Gastrocnemius medialis (tissue), 4 donors: ENCODE results near the gene BRI3BP. TPM values are rescaled to one million over a fixed set of nuclear protein-coding genes. Genes with fewer than 3 reads are reported as not detected.
"Not testable (repeated sequence)": the region's sequence is repeated elsewhere in the genome, so short reads cannot be mapped to it uniquely, and the experiment has no call there.

ENCODE experiments used
- ATAC-seq, 2 donors: fragments of 150-250 bp; one replicate each; pipeline ENCODE4 v1.9.1; 2016
- DNase-seq, 2 donors: peaks; one replicate each; pipeline ENCODE4 v3.0.0-alpha.2; 2019
- H3K27ac ChIP-seq, 4 donors: fragments of 200-600 bp; sonication (generic); 1 replicate in 1 of 4; 2 replicates in 3 of 4; pipeline ENCODE4 v1.5.1; 2016 to 2018; ENCODE audit warnings: mild to moderate bottlenecking in 2 of 4, moderate library complexity in 1 of 4
- H3K27me3 ChIP-seq, 3 donors: fragments of 200-600 bp; sonication (generic) in 2 of 3; 1 replicate in 1 of 3; 2 replicates in 2 of 3; pipeline versions ENCODE4 v1.5.1 to v1.6.0; 2016 to 2019; ENCODE audit warnings: mild to moderate bottlenecking in 1 of 3, moderate library complexity in 1 of 3
- H3K36me3 ChIP-seq, 2 donors: fragments of 200-600 bp; sonication (generic) in 1 of 2; one replicate each; pipeline ENCODE4 v1.5.1; 2017 to 2018
- H3K4me1 ChIP-seq, 2 donors: fragments of 200-600 bp; sonication (generic) in 1 of 2; one replicate each; pipeline ENCODE4 v1.5.1; 2016 to 2017; ENCODE audit warnings: mild to moderate bottlenecking in 2 of 2
- H3K4me3 ChIP-seq, 4 donors: fragments of 200-600 bp; sonication (generic) in 3 of 4; 1 replicate in 1 of 4; 2 replicates in 3 of 4; pipeline ENCODE4 v1.5.1; 2016 to 2019; ENCODE audit warnings: mild to moderate bottlenecking in 2 of 4
- H3K9me3 ChIP-seq, 3 donors: fragments of 200-600 bp; sonication (generic) in 2 of 3; 1 replicate in 1 of 3; 2 replicates in 2 of 3; pipeline ENCODE4 v1.5.1; 2016 to 2019
- POLR2A ChIP-seq, 2 donors: fragments of 450-650 bp; IDR thresholded peaks; one replicate each; pipeline ENCODE4 v1.6.1; 2017; ENCODE audit warnings: antibody characterized with exemption in 2 of 2, mild to moderate bottlenecking in 2 of 2, moderate library complexity in 2 of 2
- in situ Hi-C, 4 donors: fragments of 200-750 bp; cut with MboI; loops; one replicate each; pipeline versions ENCODE4 v1.15.0 to v1.8.0; 2017; ENCODE audit warnings: low sequenced_read_pairs in 4 of 4
- intact Hi-C: fragments of 100-400 bp; cut with DNase I; formaldehyde crosslinking; loops from one replicate; pipeline ENCODE4 v1.15.1; 2023; ENCODE audit warnings: low total_unique reads
- total RNA-seq, 4 donors: library from RNA; depleted of rRNA; stranded (reverse); fragments of >200 nt; gene quantifications; one replicate each; pipeline versions ENCODE4 v1.1.0 to v1.2.3, GENCODE V29; 2016
- TF ChIP-seq, protein P1 (sequence below), 5 experiments: fragments of 450-650 bp in 3 of 5; fragments of 200-600 bp in 2 of 5; sonication (generic) in 2 of 5; IDR thresholded peaks in 4 of 5; conservative IDR thresholded peaks in 1 of 5; 1 replicate in 4 of 5; 2 replicates in 1 of 5; pipeline ENCODE4 v1.5.1; 2016 to 2019; ENCODE audit warnings: antibody characterized with exemption in 5 of 5, mild to moderate bottlenecking in 3 of 5, moderate library complexity in 3 of 5

The BRI3BP gene
- total RNA-seq, 4 donors from 2014 or later: 0.75 to 2.0 (median 1.6) TPM

- ATAC-seq (no peak), DNase-seq (no peak)
- Histone ChIP-seq H3K4me1 (no peaks in the 10 kb centered on the region), H3K27ac (no peak overlapping the region), H3K4me3 (no peak overlapping the region), H3K36me3 (no peaks in the 10 kb centered on the region), H3K27me3 (no peaks in the 10 kb centered on the region), H3K9me3 (no peaks in the 10 kb centered on the region)
- in situ Hi-C loops (no loop called here), intact Hi-C loops (no loop called here)
- TF ChIP-seq, protein P1, sequence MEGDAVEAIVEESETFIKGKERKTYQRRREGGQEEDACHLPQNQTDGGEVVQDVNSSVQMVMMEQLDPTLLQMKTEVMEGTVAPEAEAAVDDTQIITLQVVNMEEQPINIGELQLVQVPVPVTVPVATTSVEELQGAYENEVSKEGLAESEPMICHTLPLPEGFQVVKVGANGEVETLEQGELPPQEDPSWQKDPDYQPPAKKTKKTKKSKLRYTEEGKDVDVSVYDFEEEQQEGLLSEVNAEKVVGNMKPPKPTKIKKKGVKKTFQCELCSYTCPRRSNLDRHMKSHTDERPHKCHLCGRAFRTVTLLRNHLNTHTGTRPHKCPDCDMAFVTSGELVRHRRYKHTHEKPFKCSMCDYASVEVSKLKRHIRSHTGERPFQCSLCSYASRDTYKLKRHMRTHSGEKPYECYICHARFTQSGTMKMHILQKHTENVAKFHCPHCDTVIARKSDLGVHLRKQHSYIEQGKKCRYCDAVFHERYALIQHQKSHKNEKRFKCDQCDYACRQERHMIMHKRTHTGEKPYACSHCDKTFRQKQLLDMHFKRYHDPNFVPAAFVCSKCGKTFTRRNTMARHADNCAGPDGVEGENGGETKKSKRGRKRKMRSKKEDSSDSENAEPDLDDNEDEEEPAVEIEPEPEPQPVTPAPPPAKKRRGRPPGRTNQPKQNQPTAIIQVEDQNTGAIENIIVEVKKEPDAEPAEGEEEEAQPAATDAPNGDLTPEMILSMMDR (IDR thresholded peaks at IDR 0.05 in 4 of 5, conservative IDR thresholded peaks at IDR 0.05 in 1 of 5): no peak
- TF ChIP-seq POLR2A (IDR thresholded peaks at IDR 0.05): no peak
Measured at GRCh38 chr12:125024949-125025563, 31.6 kb downstream of the BRI3BP start.

- in situ Hi-C loops: no loop called here
- Histone ChIP-seq H3K36me3 (no peaks in the 10 kb centered on the region), H3K4me1 (no peaks in the 10 kb centered on the region), H3K4me3 (no peak overlapping the region), H3K27ac (no peak overlapping the region), H3K27me3 (no peaks in the 10 kb centered on the region), H3K9me3 (no peaks in the 10 kb centered on the region)
- TF ChIP-seq POLR2A (IDR thresholded peaks at IDR 0.05): no peak
- TF ChIP-seq, protein P1 (IDR thresholded peaks at IDR 0.05 in 4 of 5, conservative IDR thresholded peaks at IDR 0.05 in 1 of 5): no peak
- intact Hi-C loops: no loop called here
- no peak for DNase-seq
- ATAC-seq: no peak
Measured at GRCh38 chr12:125025606-125026235, 32.3 kb downstream of the BRI3BP start.

- Histone ChIP-seq H3K4me1 (no peaks in the 10 kb centered on the region), H3K27ac (no peak overlapping the region), H3K9me3 (no peaks in the 10 kb centered on the region), H3K36me3 (no peaks in the 10 kb centered on the region), H3K4me3 (no peak overlapping the region), H3K27me3 (no peaks in the 10 kb centered on the region)
- no peak for ATAC-seq
- DNase-seq: no peak
- in situ Hi-C loops (no loop called here), intact Hi-C loops (no loop called here)
- TF ChIP-seq, protein P1 (IDR thresholded peaks at IDR 0.05 in 4 of 5, conservative IDR thresholded peaks at IDR 0.05 in 1 of 5): no peak
- no peak for TF ChIP-seq POLR2A (IDR thresholded peaks at IDR 0.05)
Measured at GRCh38 chr12:125028106-125028505, 34.7 kb downstream of the BRI3BP start.

DNA sequence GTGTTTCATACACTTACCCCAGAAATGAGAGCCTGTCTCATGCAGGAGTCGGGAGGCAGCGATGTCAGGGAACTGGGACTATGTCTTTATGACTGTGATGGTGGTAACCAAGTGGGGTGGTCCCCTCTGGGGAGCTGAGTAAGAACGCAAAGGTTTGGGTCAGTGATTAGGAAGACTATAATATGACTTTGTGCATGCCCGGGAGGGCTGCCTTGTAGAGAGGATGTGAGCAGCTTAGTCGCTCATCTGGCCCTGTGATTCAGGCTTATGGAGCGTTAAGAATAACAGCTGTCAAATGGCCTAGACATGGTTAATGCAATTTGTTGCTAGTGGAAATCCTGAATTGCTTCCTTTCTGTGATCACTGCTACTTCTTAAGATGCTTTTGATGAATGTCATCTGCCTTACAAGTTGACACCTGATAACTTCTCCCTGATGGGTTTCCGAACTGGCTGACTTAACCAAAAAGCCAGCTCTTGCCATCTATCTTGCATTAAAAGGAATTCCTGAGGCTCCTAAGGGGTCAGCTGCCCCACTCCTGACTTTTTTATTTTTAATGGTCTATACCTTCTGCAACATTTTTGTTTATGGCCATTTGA is 36.4 kb downstream of the BRI3BP start:
- intact Hi-C loops (no loop called here), in situ Hi-C loops (no loop called here)
- no peaks in the 10 kb centered on the region for H3K9me3 ChIP-seq
- no peaks in the 10 kb centered on the region for H3K4me1 ChIP-seq
- DNase-seq: no peak
- TF ChIP-seq, protein P1 (IDR thresholded peaks at IDR 0.05 in 4 of 5, conservative IDR thresholded peaks at IDR 0.05 in 1 of 5): no peak
- H3K27me3 ChIP-seq: no peaks in the 10 kb centered on the region
- H3K36me3 ChIP-seq: no peaks in the 10 kb centered on the region
- no peak for ATAC-seq
- H3K27ac ChIP-seq: no peak overlapping the region
- no peak overlapping the region for H3K4me3 ChIP-seq

DNA sequence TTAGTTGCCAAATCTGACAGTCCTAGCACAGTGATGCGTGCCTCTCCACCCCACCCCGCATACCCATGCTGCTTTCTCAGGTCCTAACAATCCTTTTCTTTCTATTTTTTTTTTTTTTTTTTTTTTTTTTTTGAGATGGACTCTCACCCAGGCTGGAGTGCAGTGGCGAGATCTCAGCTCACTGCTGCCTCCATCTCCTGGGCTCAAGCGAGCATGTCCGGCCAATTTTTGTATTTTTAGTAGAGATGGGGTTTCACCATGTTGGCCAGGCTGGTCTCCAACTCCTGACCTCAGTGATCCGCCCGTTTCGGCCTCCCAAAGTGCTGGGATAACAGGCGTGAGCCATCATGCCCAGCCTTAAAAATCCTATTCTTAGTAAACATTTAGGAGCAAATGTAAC is 38.0 kb downstream of the BRI3BP start:
- H3K9me3 ChIP-seq, H3K27me3 ChIP-seq, ATAC-seq, intact Hi-C loops, H3K36me3 ChIP-seq, H3K27ac ChIP-seq, H3K4me3 ChIP-seq, DNase-seq, H3K4me1 ChIP-seq, in situ Hi-C loops: not testable (repeated sequence)
